HG03457 (cell line): ENCODE measurements around the gene SHROOM3.
"Not testable (repeated sequence)": the region's sequence is repeated elsewhere in the genome, so short reads cannot be mapped to it uniquely, and the experiment has no call there.

Experiments used
- ATAC-seq: cut with Tn5 transposase; IDR thresholded peaks from one replicate; pipeline ENCODE4 v1.9.1; 2021; ENCODE audit warnings: moderate number of reproducible peaks; ENCODE audit not compliant: unreplicated experiment

Gene SHROOM3

DNA sequence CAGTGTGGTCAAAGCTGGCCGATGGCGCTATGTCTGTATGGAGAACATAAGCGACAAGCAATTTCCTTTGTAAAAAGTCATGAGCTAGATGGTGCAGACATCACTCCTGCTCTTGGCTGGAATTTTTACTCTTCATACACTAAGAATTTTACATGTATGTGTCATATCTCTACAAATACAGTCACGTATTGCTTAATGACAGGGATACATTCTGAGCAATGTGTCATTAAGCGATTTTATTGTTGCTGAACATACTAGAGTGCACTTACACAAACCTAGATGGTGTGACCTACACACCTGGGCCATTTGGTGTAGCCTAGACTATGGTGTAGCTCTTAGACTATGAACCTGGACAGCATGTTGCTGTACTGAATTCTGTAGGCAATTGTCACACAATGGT lies 277.5 kb downstream of the SHROOM3 start:
- ATAC-seq, result no peak

DNA sequence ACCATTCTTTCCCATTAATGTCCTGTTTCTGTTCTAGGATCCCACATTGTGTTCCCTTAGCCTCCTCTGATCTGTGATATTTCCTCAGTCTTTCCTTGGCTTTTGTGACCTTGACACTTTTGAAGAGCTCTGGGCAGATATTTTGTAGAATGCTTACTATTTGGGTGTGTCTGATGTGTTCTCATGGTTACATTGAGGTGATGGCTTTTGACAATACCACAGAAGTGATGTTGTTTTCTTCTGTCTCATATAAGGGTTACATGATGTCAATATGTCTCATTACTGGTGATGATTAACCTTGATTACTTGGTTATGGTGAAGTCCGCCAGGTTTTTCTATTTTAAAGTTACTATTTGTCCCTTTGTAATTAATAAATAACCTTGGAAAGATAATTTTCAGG lies 279.2 kb downstream of the SHROOM3 start:
- ATAC-seq, result no peak

DNA sequence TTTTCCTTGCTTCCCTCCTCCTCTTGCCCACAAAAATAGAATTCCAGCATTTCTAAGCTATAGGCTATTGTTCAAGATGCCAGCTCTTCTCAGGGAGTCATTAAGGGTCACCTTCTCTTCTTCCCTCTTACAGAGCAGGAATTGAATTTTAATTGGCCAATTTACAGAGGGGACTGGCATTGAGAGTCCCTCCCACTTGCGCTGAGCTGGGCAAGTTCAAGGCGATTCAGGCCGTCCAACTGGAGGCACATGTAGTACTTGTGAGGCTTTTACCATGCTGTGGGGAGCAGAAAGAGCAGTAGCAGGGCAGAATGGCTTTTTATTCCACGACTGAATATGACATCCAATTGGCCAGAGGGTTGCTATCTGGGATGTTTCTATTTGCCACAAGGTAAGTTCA lies 281.0 kb downstream of the SHROOM3 start:
- no peak for ATAC-seq

DNA sequence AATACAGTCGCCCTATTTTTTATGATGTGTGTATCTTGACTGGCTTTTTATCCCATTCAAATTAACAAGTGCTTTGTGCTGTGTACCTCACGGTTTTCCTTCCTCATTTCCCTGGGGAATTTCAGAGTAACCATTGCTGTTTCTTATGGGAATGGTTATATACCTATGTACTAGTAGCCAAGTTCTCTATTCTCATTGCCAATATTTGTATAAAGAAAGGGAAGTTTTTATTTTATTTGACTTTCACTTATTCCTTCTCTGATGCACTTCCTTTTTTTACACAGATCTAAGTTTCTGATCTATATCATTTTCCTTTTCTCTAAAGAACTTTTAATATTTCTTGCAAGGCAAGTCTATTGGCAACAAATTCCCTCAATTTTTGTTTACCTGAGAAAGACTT lies 281.6 kb downstream of the SHROOM3 start:
- no peak for ATAC-seq

DNA sequence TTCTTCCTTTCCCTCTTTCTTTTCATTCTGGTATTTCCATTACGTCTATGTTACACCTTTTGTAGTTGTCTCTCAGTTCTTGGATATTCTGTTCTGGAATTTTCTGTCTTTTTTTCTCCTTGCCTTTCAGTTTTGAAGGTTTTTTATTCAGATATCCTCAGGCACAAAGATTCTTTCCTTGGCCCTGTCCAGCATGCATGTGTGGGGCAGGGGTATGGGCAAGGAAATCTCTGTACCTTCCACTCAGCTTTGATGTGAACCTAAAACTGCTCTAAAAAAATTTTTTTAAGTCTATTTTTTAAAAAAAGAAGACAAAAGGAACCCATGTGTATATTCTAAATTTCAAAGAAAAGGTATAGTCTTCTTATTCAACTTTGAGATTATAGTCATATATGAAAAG lies 282.4 kb downstream of the SHROOM3 start:
- no peak for ATAC-seq

DNA sequence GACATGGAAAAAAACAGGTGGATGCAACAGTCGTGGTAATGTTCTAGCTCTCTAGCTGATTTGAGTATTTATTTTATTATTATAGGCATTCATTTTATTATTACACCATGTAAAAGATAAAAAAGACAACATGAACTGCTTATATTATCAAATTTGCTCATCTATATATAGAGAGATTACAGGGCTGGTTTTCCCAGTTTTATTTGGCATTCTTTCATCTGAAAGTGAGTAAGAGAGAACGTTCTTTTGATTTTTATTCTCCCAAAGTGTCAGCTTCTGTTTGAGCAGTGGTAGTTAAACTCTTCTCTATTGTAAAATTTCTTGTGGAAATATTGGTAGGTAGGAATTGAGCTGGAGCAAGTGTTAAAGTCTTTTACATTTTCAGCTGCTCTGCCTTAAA lies 283.0 kb downstream of the SHROOM3 start:
- no peak for ATAC-seq

DNA sequence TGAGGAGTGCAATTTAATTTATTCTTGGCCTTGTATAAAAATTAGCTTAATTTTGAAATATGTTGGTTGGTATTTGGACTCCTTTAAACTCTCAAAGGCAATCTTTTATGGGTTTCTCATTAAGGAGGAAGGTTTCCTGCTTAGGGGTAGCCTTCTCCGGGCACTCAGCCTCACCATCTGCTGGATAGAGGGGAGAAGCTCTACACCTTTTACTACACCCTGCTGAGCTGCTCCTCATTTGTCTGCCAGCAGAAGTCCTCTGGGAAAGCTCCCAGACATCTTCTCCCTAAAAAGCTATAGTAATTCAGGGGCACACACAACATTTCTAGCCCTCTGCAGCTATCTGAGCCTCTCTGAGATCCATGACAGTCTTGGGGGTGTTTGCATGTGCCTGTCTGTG lies 283.8 kb downstream of the SHROOM3 start:
- no peak for ATAC-seq

DNA sequence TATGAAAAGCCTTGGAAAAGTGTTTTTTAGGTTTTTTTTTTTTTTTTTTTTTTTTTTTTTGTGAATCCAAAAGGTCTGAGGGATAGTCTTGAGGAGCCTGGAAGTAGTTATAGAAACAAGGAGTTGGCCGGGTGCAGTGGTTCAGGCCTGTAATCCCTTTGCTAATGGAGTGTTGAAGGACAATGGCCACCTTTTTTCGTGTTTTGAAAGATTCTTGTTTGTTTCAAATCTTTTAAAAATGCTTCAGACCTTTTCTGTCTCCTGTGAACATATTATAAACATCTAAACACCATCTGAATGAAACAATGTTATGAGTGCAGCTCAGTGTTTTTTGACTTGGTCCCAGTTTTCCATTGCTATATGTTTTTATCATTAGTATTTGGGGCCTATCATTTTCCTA lies 285.1 kb downstream of the SHROOM3 start:
- no peak for ATAC-seq

DNA sequence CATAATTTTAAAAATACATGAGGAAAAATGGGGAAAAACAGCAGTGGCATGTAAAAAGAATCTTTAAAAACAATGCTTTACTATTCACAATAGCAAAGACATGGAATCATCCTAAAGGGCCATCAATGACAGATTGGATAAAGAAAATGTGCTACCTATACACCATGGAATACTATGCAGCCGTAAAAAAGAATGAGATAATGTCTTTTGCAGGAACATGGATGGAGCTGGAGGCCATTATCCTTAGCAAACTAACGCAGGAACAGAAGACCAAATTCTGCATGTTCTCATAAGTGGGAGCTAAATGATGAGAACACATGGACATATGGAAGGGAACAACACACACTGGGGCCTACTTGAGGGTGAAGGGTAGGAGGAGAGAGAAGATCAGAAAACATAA lies 287.1 kb downstream of the SHROOM3 start:
- not testable (repeated sequence) for ATAC-seq

DNA sequence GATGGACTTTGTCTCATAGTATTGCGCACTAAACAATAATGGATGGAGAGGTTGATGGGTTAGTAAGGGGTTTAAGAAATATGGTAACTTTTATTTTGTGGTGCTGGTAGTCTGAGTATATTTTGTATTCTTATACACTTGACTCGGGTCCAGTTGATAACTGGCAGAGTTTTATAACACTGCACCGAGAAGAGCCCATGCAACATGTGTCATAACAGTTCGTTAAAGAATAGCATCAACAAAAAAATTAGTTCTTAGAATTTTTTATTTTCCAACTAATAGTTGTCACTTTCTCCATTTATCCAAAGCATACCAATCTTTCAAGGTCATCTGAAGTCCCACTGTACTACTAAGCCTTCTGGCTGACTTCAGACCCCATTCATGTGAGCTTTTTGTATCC lies 287.8 kb downstream of the SHROOM3 start:
- no peak for ATAC-seq

DNA sequence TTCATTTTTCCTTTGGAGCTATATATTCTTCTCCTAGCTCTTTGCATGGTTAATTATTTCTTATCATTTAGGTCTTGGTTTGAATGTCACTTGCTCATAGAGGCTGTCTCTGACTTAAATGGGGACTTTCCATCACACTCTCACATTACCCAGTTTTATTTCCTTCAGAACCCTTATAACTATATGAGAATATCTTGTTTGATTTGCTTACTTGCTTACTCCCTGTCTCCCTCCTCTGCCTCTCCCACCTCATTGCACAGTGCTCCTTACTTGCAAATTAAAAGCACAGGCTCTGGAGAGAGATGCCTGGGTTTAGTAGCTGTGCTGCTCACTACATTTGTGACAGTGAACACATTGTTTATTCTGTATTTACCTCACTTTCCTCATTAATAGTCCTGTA lies 288.3 kb downstream of the SHROOM3 start:
- no peak for ATAC-seq

DNA sequence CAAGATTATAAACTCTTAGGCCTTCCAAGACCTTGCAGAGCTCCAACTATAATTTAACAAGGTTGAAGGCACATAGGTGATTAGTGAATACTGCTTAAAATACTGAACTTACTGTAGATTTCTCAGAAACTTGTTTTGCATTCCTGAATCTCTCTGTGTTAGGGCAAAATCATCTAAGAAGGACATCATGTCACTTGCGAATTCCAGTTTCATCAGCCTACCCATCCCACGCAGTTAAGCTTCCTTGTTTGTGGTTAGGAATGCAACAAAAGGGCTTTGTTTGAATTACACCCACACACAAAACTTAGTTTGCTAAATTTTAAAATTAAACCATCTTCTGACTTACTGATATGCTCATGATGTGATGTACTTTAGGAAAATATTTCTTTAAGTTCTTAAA lies 288.9 kb downstream of the SHROOM3 start:
- ATAC-seq, result no peak

DNA sequence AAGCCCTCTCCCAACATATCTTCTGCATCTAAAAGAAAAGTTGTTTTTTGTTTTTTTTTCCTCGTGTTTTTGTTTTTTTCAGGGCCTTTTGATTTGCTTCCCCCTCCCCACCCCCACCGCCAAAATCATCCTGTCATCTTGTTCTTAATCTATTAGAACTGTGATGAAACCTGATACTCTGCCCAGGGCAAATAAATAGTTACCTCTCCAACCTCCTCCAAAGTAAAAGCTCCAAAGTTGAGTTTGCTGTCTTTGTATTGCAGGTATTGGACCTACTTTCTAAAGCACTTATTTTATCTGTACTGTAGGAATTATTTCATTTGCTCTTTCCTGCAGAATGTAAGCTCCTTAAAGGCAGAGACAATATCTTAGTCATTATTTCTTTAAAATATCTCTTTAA lies 290.0 kb downstream of the SHROOM3 start:
- ATAC-seq, result no peak

DNA sequence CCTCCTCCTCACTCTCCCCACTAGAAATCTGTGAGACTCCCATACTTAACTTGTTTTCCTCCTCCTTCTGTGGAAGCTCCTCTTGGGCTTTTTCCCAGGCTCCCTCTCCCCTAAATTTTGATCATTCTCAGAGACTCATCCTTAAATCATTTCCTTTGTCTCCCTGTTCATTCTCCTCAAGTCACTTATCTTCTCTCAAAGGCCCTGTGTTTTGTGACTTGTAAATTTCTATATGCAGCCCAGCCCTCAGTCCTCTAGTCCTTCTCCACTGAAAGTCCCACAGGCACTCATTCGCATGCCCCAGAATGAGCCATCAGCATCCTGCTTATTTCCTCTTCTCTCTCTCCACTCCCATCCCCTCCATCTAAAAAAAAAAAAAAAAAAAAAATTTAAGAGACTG lies 291.1 kb downstream of the SHROOM3 start:
- ATAC-seq, result no peak

DNA sequence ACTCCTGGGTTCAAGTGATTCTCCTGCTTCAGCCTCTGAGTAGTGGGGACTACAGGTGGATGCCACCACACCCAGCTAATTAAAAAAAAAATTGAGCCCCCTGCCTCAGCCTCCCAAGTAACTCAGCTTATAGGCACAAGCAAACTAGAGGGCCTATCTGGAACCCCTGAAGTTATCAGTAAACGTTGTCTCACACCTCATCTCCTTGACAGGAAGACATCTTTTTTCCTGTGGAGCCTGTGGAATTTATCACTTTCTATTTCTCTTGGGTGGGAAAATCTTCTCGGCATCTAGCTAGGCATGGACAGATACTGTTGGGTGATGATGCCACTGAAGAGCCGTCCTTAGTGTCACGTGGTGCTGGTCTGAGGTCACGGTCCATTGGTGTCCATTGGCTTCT lies 291.6 kb downstream of the SHROOM3 start:
- no peak for ATAC-seq

DNA sequence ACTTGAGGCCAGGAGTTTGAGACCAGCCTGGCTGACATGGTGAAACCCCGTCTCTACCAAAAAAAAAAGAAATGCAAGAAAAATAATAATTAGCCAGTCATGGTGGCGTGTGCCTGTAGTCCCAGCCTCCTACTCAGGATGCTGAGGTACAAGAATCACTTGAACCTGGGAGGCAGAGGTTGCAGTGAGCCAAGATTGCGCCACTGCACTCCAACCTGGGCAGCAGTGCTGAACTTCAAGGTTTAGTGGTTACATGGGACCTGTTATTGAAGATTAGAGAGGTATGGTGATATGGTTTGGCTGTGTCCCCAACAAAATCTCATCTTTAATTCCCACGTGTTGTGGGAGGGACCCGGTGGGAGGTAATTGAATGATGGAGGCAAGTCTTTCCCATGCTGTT lies 292.9 kb downstream of the SHROOM3 start:
- ATAC-seq, result not testable (repeated sequence)

DNA sequence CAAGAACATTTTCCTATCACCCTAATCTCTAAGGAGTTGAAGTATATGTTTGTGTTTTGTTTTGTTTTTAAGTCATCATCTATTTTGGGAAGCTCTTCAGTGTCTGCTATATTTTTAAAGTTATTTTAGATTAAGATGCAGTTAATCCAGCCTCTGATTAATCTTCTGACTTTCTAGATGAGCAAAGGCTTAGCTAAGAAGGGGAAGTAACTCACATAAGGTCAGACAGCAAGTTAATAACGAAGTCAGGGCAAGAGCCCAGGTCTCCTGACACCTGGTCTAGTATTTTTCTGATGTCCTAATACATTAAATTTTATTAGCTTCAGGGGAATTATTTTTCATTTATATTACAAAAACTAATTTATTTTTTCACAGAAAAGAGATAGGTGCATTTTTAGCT lies 294.4 kb downstream of the SHROOM3 start:
- no peak for ATAC-seq

DNA sequence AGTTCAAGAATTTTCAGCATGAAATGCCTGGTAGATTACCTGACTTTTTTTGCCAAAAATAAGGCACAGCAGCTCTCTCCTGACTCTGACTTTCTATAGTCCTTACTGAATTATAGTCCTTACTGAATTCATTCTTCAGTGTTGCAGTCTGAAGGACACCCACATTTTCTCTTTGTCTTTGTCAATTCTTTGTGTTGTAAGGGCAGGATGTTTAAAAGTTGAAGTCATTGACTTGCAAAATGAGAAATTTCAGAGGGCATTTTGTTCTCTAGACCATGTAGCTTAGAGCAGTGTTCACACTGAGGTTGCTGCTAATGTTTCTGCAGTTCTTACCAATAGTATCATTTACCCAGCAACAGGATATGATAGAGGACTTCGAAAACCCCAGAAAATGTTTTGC lies 295.0 kb downstream of the SHROOM3 start:
- no peak for ATAC-seq

DNA sequence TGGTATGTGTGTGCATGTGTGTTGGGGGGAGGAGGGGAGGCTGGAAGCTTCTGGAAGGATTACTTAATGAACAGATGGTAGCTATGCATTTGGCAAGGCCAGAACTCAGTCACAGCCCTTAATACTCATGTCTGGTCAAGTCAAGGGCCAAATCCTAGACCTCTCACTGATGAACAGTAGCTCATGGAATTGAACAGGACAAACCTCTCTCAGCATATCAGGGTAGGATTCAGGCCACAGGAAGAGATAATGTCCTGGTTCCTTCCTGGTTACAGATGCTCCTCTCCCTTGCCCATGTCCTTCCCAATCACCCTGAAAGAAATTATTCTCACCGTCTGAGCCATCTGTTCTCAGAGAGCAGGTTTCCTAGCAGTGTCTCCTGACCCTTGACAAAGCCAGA lies 297.2 kb downstream of the SHROOM3 start:
- ATAC-seq, result no peak

DNA sequence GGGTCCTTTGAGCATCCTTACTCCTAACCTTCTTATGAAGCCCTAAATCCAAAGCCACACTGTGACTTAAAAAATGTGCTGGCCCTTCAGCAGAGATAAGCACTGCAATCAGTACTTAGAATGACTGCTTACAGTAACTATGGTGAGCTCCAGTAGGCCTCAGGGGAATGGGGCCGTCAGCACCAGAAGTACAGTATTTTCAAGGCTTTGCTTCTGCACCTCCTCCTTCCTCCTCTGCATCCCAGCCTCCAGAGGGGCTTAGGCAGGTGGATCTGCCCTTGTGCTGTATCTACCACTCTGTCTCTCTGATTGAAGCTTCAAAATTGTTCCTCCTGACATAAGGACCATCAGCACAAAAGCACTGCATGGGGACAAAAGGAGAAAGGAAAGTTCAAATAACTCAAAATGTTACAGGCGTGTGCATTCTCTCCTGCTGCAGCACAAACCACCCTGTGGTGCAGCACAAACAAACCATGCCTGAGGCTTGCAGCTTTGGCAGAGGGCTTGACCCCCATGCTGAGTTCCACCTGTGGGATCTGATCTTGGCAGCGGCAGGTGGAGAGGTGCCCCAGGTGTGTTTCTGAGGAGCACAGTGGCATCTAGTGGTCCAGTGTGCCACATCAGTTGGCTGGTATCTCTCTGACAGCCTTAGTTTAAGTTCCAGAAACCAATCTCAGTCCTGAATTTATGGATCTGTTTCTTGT lies 298.2 kb downstream of the SHROOM3 start:
- no peak for ATAC-seq

DNA sequence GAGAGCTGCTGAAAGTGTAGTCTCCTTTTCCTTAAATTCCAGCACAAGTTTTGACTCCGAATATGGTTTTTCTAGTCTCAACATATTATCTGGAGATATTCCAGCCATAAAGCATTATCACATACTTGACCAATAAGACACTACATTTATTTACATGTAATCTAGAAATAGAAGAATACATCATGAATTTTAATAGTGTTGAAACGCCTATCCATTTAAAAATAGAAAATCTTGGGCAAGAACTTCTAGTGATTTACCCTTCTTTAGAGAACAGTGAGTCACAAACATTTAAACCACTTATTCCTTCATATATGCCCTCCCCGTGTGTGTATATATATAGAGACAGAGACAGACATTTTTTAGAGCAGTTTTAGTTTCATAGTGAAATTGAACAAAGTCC lies 301.4 kb downstream of the SHROOM3 start:
- no peak for ATAC-seq

DNA sequence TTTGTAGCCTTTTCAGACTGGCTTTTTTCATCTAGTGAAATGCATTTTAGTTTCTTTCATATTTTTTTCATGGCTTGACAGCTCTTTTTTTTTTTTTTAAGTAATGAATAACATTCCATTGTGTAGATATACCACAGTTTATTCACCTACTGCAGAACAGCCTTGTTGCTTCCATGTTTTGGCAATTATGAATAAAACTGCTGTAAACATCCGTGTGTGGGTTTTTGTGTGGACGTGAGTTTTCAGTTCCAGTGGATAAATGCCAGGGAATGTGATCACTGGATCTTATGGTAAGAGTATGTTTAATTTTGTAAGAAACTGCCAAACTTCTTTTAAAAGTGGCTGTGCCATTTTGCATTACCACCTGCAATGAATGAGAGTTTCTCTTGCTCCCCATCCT lies 302.2 kb downstream of the SHROOM3 start:
- no peak for ATAC-seq

DNA sequence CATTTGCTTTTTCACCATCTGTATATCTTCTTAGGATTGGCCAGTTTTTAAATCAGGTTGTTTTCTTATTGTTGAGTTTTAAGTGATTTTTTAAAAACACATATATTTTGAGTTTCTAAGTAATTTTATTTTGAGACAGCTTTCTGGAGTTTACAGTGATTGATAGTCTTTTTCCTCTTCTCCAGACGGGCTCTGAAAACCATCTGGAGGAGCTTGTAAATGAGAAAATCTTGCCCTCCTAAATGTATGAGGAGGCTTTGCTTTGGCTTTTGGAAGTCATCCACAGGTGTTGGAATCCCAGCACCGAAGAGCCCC lies 302.7 kb downstream of the SHROOM3 start:
- ATAC-seq, result no peak
